HG03196 (cell line): Measurements from ENCODE around the gene FAM216A.
"Not testable (repeated sequence)": the region's sequence is repeated elsewhere in the genome, so short reads cannot be mapped to it uniquely, and the experiment has no call there.

Experiments used
- ATAC-seq: cut with Tn5 transposase; IDR thresholded peaks from one replicate; pipeline ENCODE4 v1.9.1; 2021; ENCODE audit not compliant: unreplicated experiment

Gene FAM216A

GRCh38 chr12:110468214-110469048, at the start of gene FAM216A, which contains the start of gene GPN3:
TSS of gene FAM216A (plus strand) at chr12:110468845. CDS start at chr12:110468876, 31 bp downstream.
TSS of gene GPN3 (minus strand) at chr12:110468257. CDS start at chr12:110468203, 54 bp downstream.
- peak; percentile 77 for ATAC-seq

DNA sequence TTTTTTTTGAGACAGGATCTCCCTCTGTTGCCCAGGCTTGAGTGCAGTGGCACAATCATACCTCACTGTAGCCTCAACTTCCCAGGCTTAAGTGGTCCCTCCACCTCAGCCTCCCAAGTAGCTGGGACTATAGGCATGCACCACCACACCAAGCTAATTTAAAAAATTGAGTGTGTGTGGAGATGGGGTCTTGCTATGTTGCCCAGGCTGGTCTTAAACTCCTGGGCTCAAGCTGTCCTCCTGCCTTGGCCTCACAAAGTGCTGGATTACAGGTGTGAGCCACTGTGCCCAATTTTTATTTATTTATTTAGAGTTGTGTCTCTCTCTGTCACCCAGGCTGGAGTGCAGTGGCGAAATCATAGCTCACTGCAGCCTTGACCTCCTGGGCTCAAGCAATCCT, 48.0 kb upstream of the FAM216A start:
- not testable (repeated sequence) for ATAC-seq

DNA sequence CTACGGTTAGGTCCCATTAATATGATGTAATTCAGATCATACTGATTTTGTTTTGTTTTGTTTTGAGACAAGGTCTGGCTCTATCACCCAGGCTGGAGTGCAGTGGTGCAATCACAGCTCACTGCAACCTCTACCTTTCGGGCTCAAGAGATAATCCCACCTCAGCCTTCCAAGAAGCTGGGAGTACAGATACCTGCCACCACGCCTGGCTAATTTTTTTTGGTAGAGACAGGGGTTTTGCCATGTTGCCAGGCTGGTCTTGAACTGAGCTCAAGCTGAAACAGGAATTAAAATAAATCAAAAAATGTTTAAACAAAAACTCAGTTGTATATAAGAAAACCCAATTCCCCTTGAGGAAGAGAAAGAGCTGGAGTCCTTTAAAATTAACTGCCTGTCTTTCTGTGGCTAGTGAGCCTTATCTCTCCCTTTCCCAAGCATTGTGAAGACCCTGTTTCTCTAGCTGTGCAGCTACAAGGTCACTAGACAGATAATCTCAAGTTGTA, 47.4 kb upstream of the FAM216A start:
- no peak for ATAC-seq

DNA sequence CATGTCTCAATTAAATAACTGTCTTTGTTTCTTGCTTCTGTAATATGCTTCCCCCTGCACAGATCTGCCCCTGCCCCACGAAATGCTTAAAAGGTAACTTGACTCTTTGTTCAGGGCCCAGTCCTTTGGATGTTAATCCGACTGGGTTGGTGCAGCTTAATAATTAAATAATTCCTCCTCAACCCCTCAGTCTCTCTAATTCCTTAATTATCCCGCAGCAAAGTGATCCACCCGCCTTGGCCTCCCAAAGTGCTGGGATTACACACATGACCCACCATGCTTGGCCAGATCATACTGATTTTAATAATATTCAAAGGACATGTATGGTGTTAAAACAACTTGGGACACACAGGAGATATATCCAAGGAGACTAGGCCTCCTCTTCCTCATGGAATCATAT, 46.9 kb upstream of the FAM216A start:
- ATAC-seq: no peak

DNA sequence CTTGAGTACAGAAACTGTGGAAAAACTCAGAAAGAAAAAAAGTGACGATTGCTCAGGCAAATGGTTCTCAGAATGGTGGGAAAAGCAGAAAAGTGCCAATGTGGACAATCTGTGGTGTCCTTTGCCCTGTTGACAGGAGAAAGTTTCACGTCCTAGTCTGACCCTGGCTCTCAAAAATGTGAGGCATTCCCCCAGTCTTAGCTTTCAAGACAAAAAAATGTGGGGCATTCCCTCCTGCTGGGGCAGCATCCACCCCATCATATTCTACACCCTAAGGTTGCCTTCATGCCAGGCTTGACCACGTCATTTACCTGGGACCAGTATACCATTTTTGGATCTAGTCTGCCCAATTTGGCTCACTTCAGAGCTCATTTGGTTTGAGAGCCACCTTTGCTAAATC, 44.4 kb upstream of the FAM216A start:
- no peak for ATAC-seq

DNA sequence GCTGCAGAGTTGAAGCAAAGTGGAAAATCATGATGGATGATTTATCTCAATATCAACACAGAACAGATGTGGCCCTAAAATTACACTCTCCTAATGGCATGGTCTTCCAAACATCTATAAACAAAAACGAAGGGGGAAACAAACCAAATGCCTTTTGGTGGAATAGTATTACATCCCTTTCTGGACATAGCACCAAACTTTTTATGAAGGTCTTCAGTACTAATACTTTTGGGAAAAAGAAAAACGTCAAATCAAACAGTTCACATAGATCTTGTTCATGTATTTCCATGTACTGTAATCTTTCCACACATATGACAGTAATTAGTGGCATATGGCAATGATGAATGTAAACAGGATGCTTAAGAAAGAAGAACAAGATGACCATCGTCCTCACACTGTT, 42.2 kb upstream of the FAM216A start:
- no peak for ATAC-seq

- ATAC-seq: not testable (repeated sequence)
These were observed 39.0 kb upstream of the FAM216A start for GRCh38 chr12:110429676-110430075.

DNA sequence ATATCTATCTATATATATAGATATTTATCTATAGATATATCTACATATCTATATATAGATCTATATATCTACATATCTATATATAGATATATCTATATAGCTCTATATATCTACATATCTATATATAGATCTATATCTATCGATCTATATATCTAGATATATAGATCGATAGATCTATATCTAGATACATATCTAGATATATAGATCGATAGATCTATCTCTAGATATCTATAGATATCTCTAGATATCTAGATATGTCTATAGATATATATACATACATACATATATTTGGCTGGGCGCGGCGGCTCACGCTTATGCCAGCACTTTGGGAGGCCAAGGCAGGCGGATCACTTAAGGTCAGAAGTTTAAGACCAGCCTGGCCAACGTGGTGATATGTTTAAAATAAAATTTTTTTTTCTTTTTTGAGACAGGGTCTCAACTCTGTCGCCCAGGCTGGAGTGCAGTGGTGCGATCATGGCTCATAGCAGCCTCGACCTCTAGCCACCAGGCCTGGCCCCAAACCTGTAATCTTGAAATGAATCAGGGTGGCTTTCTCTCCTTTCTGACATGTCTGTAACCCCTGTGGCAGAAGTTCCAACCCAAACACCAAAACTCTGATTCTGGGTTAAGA, 36.6 kb upstream of the FAM216A start:
- peak; percentile 11 for ATAC-seq

GRCh38 chr12:110436231-110436630, 32.4 kb upstream of the FAM216A start:
- ATAC-seq: no peak

DNA sequence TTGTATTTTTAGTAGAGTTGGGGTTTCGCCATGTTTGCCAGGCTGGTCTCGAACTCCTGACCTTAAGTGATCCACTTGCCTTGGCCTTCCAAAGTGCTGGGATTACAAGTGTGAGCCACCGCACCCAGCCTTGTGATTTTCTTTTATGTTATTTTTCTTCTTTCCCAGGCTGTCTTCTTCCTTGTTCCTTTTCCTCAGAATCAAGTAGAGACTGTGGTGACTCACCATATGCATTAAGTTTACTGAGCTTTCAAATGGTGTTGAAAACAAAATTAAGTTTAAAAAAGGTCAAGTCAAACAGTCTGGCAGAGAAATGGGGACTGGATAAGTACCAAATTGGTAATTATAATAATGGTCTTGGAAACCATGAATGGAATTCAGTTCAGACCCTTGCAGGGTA, 24.2 kb upstream of the FAM216A start:
- ATAC-seq: no peak

- ATAC-seq: peak; percentile 94
These were observed 18.7 kb upstream of the FAM216A start, which contains the start of gene ARPC3 for GRCh38 chr12:110449799-110450497. TSS of gene ARPC3 (minus strand) at chr12:110450337. CDS start at chr12:110450260, 77 bp downstream.

- no peak for ATAC-seq
These were observed 17.4 kb upstream of the FAM216A start for GRCh38 chr12:110451263-110451662.

DNA sequence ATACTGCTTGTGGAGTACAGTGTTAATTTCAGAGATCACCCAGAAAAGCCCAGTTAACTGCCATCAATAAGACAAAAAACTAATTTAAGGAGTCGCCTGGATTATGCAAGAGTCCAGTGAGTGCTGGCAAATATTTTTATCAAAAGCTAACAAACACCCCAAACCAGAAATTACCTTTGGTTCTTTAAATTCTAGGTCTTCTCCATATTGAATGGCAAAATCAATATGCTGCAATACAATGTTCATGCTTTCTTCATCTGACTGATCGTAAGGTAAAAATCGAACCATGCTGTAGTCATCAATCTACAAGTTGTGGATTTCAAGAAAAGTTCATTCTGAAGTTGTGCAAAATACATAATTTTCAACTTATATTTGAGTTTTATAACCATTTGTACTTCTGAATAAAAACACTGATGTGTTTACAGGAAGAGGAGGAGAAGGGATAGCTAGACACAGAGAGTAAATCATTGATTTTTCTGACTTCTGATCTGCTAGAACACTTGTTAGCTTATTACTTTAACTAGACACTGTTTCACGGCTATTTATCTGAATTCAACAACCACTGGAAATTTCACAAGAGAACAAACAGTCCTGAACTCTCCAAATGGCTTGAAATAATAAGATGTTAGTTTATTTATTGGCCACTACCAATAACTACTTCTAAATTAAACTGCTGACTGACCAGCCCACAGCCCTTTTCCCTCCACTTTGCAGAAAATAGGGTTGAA, 14.9 kb upstream of the FAM216A start:
- no peak for ATAC-seq

DNA sequence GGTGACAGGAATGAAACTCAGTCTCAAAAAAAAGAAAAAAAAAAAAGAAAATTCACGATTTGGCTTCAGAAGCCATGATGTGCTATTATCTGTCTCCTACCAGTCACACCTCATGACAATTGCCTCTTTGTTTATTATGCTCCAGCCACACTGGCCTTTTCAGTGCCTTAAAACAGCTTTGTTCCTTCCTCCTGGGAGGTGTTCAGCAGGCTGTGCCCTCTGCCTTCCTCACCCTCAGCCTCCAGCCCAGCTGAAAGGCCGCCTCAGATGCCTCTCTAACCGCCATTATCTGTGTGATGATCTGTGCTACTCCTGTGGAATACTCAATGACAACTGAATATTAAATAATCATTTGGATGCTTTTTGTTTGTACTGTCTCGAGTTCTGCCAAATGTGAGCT, 9.9 kb upstream of the FAM216A start:
- no peak for ATAC-seq

- not testable (repeated sequence) for ATAC-seq
These were observed 7.5 kb upstream of the FAM216A start for GRCh38 chr12:110461189-110461588.

DNA sequence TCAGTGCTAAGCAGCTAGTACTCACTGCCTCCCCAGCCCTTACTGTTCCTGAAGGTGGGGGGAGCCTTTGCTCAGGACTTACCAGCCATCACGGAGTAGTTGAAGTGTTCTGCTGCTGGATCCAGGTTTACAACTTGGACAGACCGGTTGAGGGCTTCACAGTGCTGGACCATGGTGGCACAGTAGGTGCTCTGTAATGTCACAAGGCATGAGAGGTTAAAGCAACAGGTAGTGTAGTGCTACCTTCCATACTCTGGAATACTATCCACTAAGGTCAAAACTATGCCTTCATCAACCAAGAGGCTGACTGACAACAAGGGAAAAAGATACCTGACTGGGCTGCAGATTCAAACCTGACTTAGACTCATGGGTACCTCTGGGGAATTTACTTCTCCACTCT, 3.6 kb upstream of the FAM216A start:
- ATAC-seq: no peak

- ATAC-seq: not testable (repeated sequence)
These were observed 2.9 kb upstream of the FAM216A start for GRCh38 chr12:110465765-110466164.

GRCh38 chr12:110466791-110467190, 1.9 kb upstream of the FAM216A start:
- no peak for ATAC-seq

DNA sequence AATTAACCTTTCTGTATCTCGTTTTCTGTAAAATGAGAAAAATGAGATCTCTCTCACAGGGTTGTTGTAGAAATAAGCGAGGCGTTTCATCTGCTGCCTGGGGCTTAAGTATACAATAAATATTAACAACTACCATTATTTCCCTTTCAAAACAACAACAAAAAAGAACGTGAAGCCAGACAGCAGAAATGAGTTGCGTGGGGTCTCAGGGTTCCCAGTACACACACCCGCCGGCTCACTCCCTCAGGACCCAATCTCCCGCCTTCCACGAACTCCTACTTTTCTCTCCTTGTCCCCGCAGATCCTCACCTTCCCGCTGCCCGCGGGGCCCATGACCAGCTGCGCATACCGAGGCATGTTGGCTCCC, 815 bp upstream of the FAM216A start:
- no peak for ATAC-seq

DNA sequence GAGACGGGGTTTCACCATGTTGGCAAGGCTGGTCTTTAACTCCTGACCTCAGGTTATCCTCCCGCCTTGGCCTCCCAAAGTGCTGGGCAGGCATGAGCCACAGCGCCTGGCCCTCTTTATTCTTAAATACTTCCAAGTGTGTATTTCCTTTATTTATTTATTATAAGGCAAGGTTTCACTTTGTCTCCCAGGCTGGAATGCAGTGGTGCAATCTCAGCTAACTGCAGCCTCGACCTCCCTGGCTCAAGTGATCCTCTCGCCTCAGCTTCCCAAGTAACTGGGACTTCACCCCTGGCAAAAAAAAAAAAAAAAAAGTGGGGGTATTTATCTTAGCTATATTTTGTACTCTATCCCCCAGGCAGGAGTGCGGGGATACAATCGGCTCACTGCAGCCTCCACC, 6.8 kb downstream of the FAM216A start:
- no peak for ATAC-seq
